NCI-H1930 (cell line): ENCODE measurements around the gene IFT122.

Source experiments
- DNase-seq, 2 experiments: peaks; one replicate each; lab custom pipeline; 2025; lab: John Stamatoyannopoulos, UW

The IFT122 gene

DNA sequence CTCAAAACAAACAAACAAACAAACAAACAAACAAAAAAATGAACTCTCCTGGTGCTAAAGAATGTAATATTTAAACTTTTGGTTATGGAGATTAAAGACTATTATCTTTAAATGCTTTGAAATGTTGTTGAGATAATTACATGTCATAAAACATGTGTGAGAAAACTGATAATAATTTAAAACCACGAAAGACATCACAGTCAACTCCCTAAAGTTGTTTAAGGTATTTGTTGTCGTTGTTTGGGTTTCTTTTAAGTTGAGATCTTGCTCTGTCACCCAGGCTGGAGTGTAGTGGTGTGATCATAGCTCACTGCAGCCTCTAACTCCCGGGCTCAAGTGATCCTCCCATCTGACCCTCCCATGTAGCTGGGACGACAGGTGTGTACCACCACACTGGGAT lies 23.6 kb upstream of the IFT122 start:
- DNase-seq: no peak

DNA sequence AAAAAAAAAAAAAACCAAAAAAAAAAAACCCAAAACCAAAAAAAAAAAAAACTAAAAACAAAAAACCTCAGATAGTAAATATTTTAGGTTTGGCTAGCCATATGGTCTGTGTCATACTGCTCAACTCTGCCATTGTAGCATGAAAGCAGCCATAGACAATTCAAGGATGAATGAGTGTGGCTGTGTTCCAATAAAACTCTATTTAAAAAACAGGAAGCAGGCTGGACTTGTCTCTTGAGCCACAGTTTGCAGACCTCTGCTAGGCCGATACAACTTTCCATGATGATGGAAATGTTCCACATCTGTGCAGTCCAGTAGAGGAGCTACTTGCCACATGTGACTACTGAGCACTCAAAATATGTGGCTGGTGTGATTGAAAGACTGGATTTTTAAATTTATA lies 22.7 kb upstream of the IFT122 start:
- no peak for DNase-seq

- DNase-seq: no peak
Observed at GRCh38 chr3:129418041-129418973, 21.7 kb upstream of the IFT122 start.

DNA sequence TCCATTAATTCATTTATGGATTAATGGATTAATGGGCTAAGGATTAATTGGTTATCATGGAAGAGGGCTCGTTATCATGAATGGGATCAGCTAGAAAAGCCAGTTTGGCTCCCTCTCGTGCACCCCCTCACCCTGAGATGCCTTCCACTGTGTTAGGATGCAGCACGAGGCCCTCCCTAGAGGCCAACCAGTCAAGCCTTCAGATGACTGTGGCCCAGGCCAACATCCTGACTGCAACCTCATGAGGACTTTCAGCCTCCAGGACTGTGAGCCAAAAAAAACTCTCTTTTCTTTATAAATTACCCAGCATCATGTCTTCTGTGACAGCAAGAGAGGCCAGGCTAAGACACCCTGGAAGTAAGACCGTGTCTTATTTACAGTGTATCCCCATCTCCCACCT lies 20.5 kb upstream of the IFT122 start:
- DNase-seq: no peak

GRCh38 chr3:129421236-129421883 lies 18.7 kb upstream of the IFT122 start:
- no peak for DNase-seq

DNA sequence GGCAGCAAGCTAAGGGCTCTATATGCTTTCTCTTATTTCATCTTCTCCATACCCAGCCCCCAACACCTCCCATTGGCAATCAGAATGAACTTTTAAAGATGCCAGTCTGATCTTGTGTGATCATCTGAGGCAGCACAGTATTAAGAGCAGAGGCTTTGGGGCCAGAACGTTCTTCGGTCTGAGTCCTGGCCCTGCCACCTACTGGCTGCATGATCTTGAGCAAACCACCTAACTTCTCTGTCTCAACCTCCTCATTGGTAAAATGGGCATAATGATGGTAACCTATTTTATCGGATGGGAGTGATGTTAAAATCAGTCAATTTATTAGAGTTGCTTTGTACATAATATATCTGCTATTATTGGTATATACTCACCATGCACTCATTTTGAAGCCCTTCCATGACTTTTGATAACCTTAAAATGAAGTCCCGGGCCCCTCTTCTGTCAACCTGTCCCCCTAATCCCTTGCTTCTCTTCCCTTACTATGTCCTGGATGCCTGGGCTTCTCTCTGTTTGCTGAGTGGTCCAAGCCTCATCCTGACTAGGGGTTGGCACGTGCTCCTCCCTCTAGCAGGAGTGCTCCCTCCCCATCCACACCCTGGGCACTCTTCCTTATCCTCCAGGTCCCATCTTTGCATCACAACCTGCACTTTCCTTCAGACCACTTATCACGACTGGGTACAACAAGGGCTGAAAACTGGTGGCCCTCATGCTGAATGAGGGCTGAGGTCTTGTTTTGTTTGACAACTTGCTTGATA lies 17.9 kb upstream of the IFT122 start:
- DNase-seq: no peak

GRCh38 chr3:129422897-129423296 lies 17.1 kb upstream of the IFT122 start:
- no peak for DNase-seq

- no peak for DNase-seq
Observed at GRCh38 chr3:129424185-129424841, 15.7 kb upstream of the IFT122 start.

- no peak for DNase-seq
Observed at GRCh38 chr3:129425213-129425612, 14.8 kb upstream of the IFT122 start.

- no peak for DNase-seq
Observed at GRCh38 chr3:129425619-129426018, 14.4 kb upstream of the IFT122 start.

- DNase-seq: no peak
Observed at GRCh38 chr3:129428007-129428375, 12.0 kb upstream of the IFT122 start.

DNA sequence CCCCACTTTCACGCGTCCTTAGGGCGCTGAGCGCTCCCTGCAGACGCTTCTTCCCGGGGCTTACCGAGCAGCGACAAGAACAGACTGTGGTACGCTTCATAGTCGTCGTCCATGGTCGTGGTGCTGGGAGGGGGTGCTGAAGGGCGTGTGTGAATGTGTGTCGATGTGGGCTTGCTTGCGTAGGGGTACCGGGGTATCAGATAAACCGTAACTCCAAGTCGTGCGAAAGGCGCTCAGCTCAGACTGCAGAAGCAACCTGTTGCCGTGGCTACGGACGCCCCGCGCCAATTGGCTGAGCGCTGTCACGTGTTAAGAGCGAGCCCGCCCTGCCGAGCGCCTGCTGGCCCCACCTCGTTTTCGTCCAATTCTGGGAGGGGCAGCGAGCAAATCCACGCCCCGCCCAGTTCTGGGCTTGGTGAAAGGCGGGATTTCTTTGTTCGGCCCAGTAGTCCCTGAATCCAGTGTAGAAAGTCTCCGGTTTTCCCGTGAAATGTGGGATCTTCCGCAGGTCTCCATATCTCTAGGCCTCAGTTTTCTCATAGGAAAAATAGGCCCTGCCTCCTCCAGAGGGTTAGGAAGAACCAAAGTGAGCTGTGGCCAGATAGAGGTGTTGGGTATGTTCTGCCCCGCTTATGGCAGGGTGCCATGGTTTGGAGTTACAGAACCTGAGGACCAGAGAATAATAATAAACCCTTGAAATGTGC lies 11.5 kb upstream of the IFT122 start, which contains the start of gene EFCAB12:
Gene EFCAB12 (minus strand): TSS at position 261 of the 704 bp plus-strand sequence. CDS start 148 bp downstream, at position 113.
- DNase-seq: peak; percentile 85 to 91

DNA sequence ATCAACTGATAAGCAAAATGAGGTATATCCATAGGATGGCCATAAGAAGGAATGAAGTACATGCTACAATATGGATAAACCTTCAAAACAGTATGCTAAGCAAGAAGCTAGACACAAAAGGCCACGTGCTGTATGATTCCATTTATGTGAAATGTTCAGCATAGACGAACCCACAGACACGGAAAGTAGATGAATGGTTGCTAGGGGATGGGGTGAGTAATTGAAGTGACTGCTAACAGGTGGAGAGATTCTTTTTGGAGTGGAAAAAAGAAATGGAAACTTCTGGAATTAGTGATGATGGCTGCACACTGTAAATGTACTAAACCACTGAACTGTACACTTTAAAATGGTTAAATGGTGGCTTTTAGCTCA lies 11.0 kb upstream of the IFT122 start:
- DNase-seq: no peak

- no peak for DNase-seq
Observed at GRCh38 chr3:129429602-129430001, 10.4 kb upstream of the IFT122 start.

- DNase-seq: no peak
Observed at GRCh38 chr3:129432036-129432435, 8.0 kb upstream of the IFT122 start.

DNA sequence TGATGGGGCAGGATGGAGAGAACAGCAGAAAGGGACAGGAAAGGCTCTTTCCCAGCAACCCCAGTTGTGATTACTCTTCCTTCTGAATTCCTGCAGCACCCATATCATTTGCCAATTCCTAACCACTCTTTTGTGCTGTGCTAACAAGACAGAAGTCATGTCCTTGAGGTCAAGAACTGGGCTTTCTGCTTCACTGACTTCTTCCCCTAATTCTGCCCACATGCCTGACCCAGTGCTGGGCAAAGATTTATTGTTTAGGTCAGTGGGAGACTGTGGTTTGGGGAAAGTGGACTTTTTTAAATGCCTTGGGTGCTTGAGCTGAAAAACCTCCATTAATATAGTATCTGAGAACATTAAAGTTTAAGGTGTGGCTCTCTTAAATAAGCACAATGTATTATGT lies 7.4 kb upstream of the IFT122 start:
- DNase-seq: no peak

DNA sequence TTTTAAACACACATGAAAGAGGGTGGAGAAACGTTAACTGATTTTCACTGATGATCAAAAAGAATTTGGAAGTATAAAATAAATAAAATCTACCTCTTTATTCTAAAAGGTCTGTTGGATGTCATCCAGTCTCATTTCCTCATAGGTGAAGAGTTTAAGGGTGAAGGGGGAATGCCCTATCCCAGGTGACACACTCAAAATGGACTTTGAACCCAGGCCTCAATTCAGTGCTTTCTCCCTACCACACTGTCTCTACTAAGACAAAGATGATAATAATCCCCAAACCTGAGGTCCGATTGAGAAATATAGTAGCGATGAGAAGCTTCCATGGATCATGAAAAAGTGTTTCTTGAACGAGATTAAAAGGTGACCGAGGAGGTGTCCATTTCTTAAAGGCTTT lies 6.5 kb upstream of the IFT122 start:
- no peak for DNase-seq

DNA sequence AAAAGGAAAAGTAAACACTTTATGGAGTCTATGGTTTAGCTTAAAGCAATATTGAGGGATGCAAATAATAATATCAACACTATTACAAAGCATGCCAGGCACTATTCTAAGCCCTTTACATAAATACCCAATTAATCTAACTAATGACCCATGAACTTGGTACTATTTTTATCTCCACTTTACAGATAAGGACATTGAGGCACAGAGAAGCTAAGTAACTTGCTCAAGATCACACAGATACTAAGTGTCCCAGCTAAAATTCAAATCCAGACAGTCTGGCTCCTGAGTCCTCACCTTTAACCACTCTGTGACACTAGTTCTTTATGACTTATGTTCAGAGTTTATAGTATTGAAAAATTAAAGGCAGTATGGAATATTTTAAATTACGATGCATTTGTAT lies 5.9 kb upstream of the IFT122 start:
- no peak for DNase-seq

DNA sequence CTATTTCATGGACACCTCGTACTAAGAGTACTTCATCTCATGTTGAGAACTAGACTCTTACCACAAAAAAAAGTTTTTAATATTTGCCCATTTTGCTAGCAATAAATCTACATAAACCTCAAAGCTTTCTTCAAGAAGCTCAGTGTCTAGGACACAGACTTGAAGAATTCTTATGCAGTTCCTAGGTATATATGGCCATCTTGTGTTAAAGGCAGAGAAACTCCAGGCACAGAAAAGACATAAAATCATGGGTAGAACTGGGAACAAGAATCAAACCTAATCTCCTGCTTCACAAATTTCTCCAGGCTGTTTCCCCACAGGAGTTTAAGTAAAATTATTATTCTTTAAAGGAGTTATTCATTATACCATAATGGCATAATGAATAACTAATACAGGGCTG lies 4.7 kb upstream of the IFT122 start:
- no peak for DNase-seq

DNA sequence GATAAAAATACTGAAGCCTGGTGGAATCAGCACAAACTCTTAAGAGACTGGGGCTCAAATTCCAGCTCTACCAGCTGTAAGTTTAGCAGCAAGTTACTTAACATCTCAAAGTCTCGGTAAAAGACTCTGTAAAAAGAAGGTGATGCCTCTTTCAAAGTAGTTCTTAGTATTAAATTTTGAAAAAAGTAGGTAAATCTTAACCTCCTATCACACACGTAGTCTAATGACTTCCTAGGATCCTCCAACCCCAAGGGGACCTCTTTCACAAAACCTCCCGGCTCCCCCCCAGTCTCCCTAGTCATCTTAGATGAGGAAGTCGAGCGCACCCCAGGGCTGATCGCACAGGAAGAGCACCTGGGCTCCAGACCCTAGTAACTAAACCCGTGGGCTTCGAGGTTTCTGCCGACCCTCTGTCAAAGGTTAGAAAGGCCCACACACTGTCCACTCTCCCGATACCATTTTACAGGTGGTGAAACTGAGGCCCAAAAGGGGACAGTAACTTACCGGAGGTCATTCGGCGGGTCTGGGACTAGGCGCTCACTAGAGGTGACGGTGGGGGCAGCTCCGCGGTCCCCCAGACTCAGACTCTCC lies 703 bp upstream of the IFT122 start:
- DNase-seq: no peak

DNA sequence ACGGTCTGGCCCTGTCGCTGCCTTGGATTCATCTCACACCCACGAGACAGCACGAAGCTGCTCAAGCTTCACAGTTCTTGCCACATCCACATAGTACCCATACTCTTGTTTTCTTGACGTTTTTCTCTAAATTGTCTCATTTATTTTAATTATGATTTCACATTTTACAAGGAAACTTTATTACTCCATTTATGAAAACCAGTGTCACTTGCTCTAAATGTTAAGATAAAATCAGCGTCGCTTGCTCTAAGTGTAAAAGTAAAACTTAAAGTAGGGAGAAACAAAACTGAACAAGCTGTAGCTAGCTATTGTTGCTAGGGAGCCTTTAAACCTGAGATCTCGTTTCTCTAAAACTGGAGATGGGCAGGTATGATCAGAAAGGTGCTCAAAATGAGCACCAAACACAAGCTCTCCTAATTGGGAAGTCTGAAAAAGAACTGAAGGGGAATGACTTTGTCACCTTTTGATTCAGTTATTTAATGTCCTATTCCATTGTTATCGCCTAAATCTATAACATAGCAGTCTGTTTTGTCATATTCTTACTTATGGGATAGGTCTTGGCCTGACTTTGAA lies 680 bp downstream of the IFT122 start:
- DNase-seq: no peak
